ENCODE results near the gene SLAMF1.

DNA sequence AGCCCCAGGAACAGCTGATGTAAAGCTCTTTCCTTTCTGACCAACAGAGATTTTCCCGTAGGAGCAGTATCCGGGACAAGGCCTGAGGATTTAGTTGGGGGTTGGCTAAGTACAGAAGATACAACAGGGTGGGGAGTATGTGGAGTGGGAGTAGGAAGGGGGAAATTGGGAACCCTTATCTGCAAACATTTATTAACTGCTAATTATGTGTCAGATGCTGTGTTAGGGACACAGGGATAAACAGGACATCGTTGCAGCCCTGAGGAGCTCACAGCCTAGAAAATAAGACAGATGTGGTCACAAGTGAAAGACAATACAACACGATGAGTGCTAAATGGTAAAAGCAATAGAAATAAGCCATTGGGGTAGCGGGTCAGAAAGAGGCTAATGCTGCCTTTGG is 79.5 kb downstream of the SLAMF1 start:
- TF ChIP-seq, protein P1, sequence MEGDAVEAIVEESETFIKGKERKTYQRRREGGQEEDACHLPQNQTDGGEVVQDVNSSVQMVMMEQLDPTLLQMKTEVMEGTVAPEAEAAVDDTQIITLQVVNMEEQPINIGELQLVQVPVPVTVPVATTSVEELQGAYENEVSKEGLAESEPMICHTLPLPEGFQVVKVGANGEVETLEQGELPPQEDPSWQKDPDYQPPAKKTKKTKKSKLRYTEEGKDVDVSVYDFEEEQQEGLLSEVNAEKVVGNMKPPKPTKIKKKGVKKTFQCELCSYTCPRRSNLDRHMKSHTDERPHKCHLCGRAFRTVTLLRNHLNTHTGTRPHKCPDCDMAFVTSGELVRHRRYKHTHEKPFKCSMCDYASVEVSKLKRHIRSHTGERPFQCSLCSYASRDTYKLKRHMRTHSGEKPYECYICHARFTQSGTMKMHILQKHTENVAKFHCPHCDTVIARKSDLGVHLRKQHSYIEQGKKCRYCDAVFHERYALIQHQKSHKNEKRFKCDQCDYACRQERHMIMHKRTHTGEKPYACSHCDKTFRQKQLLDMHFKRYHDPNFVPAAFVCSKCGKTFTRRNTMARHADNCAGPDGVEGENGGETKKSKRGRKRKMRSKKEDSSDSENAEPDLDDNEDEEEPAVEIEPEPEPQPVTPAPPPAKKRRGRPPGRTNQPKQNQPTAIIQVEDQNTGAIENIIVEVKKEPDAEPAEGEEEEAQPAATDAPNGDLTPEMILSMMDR (IDR thresholded peaks at IDR 0.05; ENCODE audit: insufficient read depth, low read depth, low read length), result no peak
- no peak for TF ChIP-seq EZH2 (IDR thresholded peaks at IDR 0.05; ENCODE audit: insufficient read depth, low read length)
